Measurements from ENCODE around the gene ZNF836. TPM values are rescaled to one million over a fixed set of nuclear protein-coding genes. Genes with fewer than 3 reads are reported as not detected.

Gene ZNF836
- total and polyA plus RNA-seq, 2 of the 13 experiments (the other 11 are each of a cell fraction or from before 2014, with no cell fraction given), result 1.6 to 5.3 TPM

DNA sequence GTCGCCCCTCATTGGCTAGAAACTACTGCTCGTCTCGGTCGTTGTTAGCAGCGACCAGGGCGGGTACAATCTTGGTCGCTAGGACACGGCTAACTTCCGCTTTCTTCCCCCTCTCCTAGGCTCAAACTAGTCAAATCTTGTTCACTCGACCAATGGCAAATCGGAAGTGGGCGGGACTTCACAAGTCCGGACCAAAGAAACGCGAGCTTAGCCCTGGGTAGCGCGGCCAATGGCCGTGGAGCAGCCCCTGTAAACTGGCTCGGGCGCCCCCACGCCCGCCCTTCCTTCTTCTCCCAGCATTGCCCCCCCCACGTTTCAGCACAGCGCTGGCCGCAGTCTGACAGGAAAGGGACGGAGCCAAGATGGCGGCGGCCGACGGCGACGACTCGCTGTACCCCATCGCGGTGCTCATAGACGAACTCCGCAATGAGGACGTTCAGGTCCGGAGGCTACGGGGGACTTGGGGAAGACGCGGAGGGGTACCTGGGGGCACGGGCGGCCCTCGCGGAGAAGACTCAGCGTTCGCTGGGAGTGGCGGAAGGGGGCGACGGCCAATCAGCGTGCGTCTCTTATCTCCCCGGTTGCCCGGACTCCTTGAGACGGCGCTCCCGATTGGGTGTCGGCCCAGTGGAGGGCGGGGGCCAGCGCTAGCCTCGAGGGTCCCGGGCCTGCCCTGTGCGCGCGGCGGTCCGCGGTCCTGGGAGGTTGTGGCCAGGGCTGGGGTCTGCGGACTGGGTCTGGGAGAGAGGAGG lies 18.5 kb upstream of the ZNF836 start, which contains the start of gene PPP2R1A (continued):
- TF ChIP-seq, protein P1, sequence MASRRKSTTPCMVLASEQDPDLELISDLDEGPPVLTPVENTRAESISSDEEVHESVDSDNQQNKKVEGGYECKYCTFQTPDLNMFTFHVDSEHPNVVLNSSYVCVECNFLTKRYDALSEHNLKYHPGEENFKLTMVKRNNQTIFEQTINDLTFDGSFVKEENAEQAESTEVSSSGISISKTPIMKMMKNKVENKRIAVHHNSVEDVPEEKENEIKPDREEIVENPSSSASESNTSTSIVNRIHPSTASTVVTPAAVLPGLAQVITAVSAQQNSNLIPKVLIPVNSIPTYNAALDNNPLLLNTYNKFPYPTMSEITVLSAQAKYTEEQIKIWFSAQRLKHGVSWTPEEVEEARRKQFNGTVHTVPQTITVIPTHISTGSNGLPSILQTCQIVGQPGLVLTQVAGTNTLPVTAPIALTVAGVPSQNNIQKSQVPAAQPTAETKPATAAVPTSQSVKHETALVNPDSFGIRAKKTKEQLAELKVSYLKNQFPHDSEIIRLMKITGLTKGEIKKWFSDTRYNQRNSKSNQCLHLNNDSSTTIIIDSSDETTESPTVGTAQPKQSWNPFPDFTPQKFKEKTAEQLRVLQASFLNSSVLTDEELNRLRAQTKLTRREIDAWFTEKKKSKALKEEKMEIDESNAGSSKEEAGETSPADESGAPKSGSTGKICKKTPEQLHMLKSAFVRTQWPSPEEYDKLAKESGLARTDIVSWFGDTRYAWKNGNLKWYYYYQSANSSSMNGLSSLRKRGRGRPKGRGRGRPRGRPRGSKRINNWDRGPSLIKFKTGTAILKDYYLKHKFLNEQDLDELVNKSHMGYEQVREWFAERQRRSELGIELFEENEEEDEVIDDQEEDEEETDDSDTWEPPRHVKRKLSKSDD (CRISPR knock-in tag; IDR thresholded peaks at IDR 0.05; ENCODE audit: low read depth), result peak; percentile 57; the same call in 1 of the 2 replicates
- peak; percentile 45; the same call in 1 of the 2 replicates for TF ChIP-seq SMAD1 (CRISPR knock-in tag; IDR thresholded peaks at IDR 0.05; ENCODE audit: borderline replicate concordance, low read depth)
- no peak for TF ChIP-seq PRMT3 (CRISPR knock-in tag; IDR thresholded peaks at IDR 0.05; ENCODE audit: borderline replicate concordance, low read depth)
- TF ChIP-seq, protein P2, sequence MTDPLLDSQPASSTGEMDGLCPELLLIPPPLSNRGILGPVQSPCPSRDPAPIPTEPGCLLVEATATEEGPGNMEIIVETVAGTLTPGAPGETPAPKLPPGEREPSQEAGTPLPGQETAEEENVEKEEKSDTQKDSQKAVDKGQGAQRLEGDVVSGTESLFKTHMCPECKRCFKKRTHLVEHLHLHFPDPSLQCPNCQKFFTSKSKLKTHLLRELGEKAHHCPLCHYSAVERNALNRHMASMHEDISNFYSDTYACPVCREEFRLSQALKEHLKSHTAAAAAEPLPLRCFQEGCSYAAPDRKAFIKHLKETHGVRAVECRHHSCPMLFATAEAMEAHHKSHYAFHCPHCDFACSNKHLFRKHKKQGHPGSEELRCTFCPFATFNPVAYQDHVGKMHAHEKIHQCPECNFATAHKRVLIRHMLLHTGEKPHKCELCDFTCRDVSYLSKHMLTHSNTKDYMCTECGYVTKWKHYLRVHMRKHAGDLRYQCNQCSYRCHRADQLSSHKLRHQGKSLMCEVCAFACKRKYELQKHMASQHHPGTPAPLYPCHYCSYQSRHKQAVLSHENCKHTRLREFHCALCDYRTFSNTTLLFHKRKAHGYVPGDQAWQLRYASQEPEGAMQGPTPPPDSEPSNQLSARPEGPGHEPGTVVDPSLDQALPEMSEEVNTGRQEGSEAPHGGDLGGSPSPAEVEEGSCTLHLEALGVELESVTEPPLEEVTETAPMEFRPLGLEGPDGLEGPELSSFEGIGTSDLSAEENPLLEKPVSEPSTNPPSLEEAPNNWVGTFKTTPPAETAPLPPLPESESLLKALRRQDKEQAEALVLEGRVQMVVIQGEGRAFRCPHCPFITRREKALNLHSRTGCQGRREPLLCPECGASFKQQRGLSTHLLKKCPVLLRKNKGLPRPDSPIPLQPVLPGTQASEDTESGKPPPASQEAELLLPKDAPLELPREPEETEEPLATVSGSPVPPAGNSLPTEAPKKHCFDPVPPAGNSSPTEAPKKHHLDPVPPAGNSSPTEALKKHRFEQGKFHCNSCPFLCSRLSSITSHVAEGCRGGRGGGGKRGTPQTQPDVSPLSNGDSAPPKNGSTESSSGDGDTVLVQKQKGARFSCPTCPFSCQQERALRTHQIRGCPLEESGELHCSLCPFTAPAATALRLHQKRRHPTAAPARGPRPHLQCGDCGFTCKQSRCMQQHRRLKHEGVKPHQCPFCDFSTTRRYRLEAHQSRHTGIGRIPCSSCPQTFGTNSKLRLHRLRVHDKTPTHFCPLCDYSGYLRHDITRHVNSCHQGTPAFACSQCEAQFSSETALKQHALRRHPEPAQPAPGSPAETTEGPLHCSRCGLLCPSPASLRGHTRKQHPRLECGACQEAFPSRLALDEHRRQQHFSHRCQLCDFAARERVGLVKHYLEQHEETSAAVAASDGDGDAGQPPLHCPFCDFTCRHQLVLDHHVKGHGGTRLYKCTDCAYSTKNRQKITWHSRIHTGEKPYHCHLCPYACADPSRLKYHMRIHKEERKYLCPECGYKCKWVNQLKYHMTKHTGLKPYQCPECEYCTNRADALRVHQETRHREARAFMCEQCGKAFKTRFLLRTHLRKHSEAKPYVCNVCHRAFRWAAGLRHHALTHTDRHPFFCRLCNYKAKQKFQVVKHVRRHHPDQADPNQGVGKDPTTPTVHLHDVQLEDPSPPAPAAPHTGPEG (CRISPR knock-in tag; IDR thresholded peaks at IDR 0.05), result 0 out of 2 replicates have a peak, but pooled peaks have one; percentile 4
- 0 out of 2 replicates have a peak, but pooled peaks have one; percentile 28 for TF ChIP-seq PCBP1 (IDR thresholded peaks at IDR 0.05; ENCODE audit: borderline replicate concordance, low read depth, low read length)
- 0 out of 2 replicates have a peak, but pooled peaks have one; percentile 32 for TF ChIP-seq SNAPC2 (CRISPR knock-in tag; IDR thresholded peaks at IDR 0.05)
- TF ChIP-seq ZNF572 (CRISPR knock-in tag; IDR thresholded peaks at IDR 0.05), result 0 out of 2 replicates have a peak, but pooled peaks have one; percentile 17
- peak; percentile 67 for TF ChIP-seq MEF2D (CRISPR knock-in tag; IDR thresholded peaks at IDR 0.05)
- peak; percentile 90 for TF ChIP-seq SNAPC4 (CRISPR knock-in tag; IDR thresholded peaks at IDR 0.05)
- no peak for TF ChIP-seq RORA (CRISPR knock-in tag; IDR thresholded peaks at IDR 0.05)
- TF ChIP-seq HMG20A (CRISPR knock-in tag; IDR thresholded peaks at IDR 0.05; ENCODE audit: borderline replicate concordance), result no peak
- peak; percentile 71; the same call in 1 of the 2 replicates for TF ChIP-seq GLI4 (CRISPR knock-in tag; IDR thresholded peaks at IDR 0.05; ENCODE audit: borderline replicate concordance)
- TF ChIP-seq DR1 (CRISPR knock-in tag; IDR thresholded peaks at IDR 0.05), result peak; percentile 84

Data from HepG2 (cell line).